IMR-90 (cell line): Measurements from ENCODE around the gene EDEM1. TPM values are rescaled to one million over a fixed set of nuclear protein-coding genes. Genes with fewer than 3 reads are reported as not detected.

Experiments
- ATAC-seq: fragments of 200-7000 bp; cut with Tn5 transposase; 2 replicates; pipeline ENCODE4 v1.9.1; 2020; ENCODE audit warnings: low read depth, mild to moderate bottlenecking, moderate library complexity
- BruUV-seq: library from RNA; stranded (reverse); fragments of 400-500 nt; replicated peaks from 2 replicates; lab custom pipeline; 2021; lab: Mats Ljungman, UMichigan
- CTCF ChIA-PET: fragments of 300-600 bp; formaldehyde crosslinking; extraction: SDS; loops from one replicate; lab custom pipeline; 2021; ENCODE audit warnings: antibody characterized with exemption; lab: Yijun Ruan, JAX
- POLR2A ChIA-PET: fragments of 300-600 bp; sonication (Branson Sonifier 250); formaldehyde crosslinking; loops from one replicate; lab custom pipeline; 2022; ENCODE audit warnings: antibody characterized with exemption; ENCODE audit not compliant: unreplicated experiment; lab: Charles Lee
- DNase-seq: peaks from one replicate; pipeline ENCODE4 v3.0.0; 2013
- H2AFZ ChIP-seq: replicated peaks from 2 replicates; pipeline ENCODE3; 2013; ENCODE audit warnings: low read length, mild to moderate bottlenecking; ENCODE audit not compliant: poor library complexity
- H2AK5ac ChIP-seq: 2 replicates; pipeline ENCODE4 v1.6.1; 2013; ENCODE audit warnings: low read depth, low read length, inconsistent platforms
- H2AK9ac ChIP-seq: replicated peaks from 2 replicates; pipeline ENCODE3; 2013; ENCODE audit warnings: mild to moderate bottlenecking, low read depth, low read length, moderate library complexity; ENCODE audit not compliant: poor library complexity
- H2BK120ac ChIP-seq: 2 replicates; pipeline ENCODE4 v1.6.1; 2013; ENCODE audit warnings: low read depth, low read length, inconsistent platforms
- H2BK15ac ChIP-seq: 3 replicates; pipeline ENCODE4 v1.6.1; 2013; ENCODE audit warnings: low read depth, low read length, inconsistent platforms
- H2BK20ac ChIP-seq: 2 replicates; pipeline ENCODE4 v1.6.1; 2013; ENCODE audit warnings: low read depth, mild to moderate bottlenecking, inconsistent platforms, low read length, moderate library complexity
- H2BK5ac ChIP-seq: 2 replicates; pipeline ENCODE4 v1.6.1; 2013; ENCODE audit warnings: mild to moderate bottlenecking, low read depth, low read length, inconsistent platforms; ENCODE audit not compliant: poor library complexity, severe bottlenecking
- H3K14ac ChIP-seq: replicated peaks from 2 replicates; pipeline ENCODE4 v1.6.1; 2013; ENCODE audit warnings: low read depth, low read length, inconsistent platforms
- H3K18ac ChIP-seq: 2 replicates; pipeline ENCODE4 v1.6.1; 2013; ENCODE audit warnings: low read depth, low read length, control low read depth
- H3K23ac ChIP-seq: 2 replicates; pipeline ENCODE4 v1.6.1; 2013; ENCODE audit warnings: low read depth, low read length, inconsistent platforms
- H3K27ac ChIP-seq: 2 replicates; pipeline ENCODE4 v1.5.1; 2013; ENCODE audit warnings: mild to moderate bottlenecking, control low read depth, low read length; ENCODE audit not compliant: insufficient read depth
- H3K27me3 ChIP-seq: 2 replicates; pipeline ENCODE4 v1.6.1; 2013; ENCODE audit warnings: low read length; ENCODE audit not compliant: control insufficient read depth, insufficient read depth
- H3K36me3 ChIP-seq: 2 replicates; pipeline ENCODE4 v1.6.1; 2013; ENCODE audit warnings: low read length, mixed read lengths; ENCODE audit not compliant: control insufficient read depth, insufficient read depth
- H3K4ac ChIP-seq: 2 replicates; pipeline ENCODE4 v1.6.1; 2013; ENCODE audit warnings: low read depth, low read length, inconsistent platforms
- H3K4me1 ChIP-seq: 2 replicates; pipeline ENCODE4 v1.6.1; 2013; ENCODE audit warnings: low read length, mixed read lengths; ENCODE audit not compliant: control insufficient read depth, insufficient read depth
- H3K4me2 ChIP-seq: 2 replicates; pipeline ENCODE4 v1.6.1; 2013; ENCODE audit warnings: low read depth, mild to moderate bottlenecking, control low read depth, low read length, moderate library complexity
- H3K4me3 ChIP-seq: 2 replicates; pipeline ENCODE4 v1.5.1; 2013; ENCODE audit warnings: low read depth, mild to moderate bottlenecking, control low read depth, low read length, moderate library complexity; ENCODE audit not compliant: insufficient read depth
- H3K56ac ChIP-seq: 2 replicates; pipeline ENCODE4 v1.6.1; 2013; ENCODE audit warnings: low read length, inconsistent platforms; ENCODE audit not compliant: insufficient read depth; ENCODE audit errors: extremely low read depth
- H3K79me1 ChIP-seq, 2 experiments: 2 replicates each; pipeline ENCODE4 v1.6.1; 2013; ENCODE audit warnings: low read length in 2 of 2, inconsistent platforms in 1 of 2, low read depth in 1 of 2
- H3K9ac ChIP-seq: 2 replicates; pipeline ENCODE4 v1.6.1; 2013; ENCODE audit warnings: low read depth, low read length, control low read depth
- H3K9me1 ChIP-seq: 2 replicates; pipeline ENCODE4 v1.6.1; 2013; ENCODE audit warnings: low read length, inconsistent platforms; ENCODE audit not compliant: insufficient read depth
- H3K9me3 ChIP-seq: 2 replicates; pipeline ENCODE4 v1.6.1; 2013; ENCODE audit warnings: low read length; ENCODE audit not compliant: control insufficient read depth, insufficient read depth
- H4K20me1 ChIP-seq: 2 replicates; pipeline ENCODE4 v1.6.1; 2013; ENCODE audit warnings: low read length, inconsistent platforms; ENCODE audit not compliant: insufficient read depth
- H4K5ac ChIP-seq: 2 replicates; pipeline ENCODE4 v1.6.1; 2013; ENCODE audit warnings: mild to moderate bottlenecking, low read depth, low read length, control low read depth
- H4K8ac ChIP-seq, 2 experiments: 2 replicates each; pipeline ENCODE4 v1.6.1; 2013; ENCODE audit warnings: low read depth in 2 of 2, low read length in 2 of 2, control low read depth in 1 of 2, inconsistent platforms in 1 of 2
- H4K91ac ChIP-seq: 2 replicates; pipeline ENCODE4 v1.6.1; 2013; ENCODE audit warnings: low read depth, low read length, inconsistent platforms; ENCODE audit not compliant: insufficient read depth
- CEBPB ChIP-seq: IDR thresholded peaks from 2 replicates; pipeline ENCODE4 v1.6.1; 2012; ENCODE audit warnings: low read depth, low read length, improper control_type of control experiment
- WGBS, 2 experiments: methylation state at CpG; one replicate each; pipeline versions ENCODE4 v1.1.5 to v1.1.7; 2013; ENCODE audit warnings: missing lambda C conversion rate in 2 of 2; ENCODE audit not compliant: insufficient read length in 1 of 2; ENCODE audit errors: extremely low coverage in 2 of 2; 5-methylcytosine and 5-hydroxymethylcytosine counted together
- dilution Hi-C: fragments of 300-500 bp; cut with HindIII; formaldehyde crosslinking; loops from one replicate; pipeline ENCODE4 v1.14.3; 2018; ENCODE audit warnings: low sequenced_read_pairs; ENCODE audit not compliant: unreplicated experiment
- in situ Hi-C: fragments of 300-500 bp; cut with MboI; formaldehyde crosslinking; loops from 3 replicates; pipeline ENCODE4 v1.14.3; 2019; ENCODE audit warnings: low sequenced_read_pairs, inconsistent platforms, mixed read lengths
- intact Hi-C: fragments of 100-400 bp; cut with micrococcal nuclease; formaldehyde crosslinking; loops from 2 replicates; pipeline ENCODE4 v1.10.0; 2022
- polyA plus RNA-seq, 3 experiments: library from polyadenylated mRNA; depleted of rRNA; stranded (reverse); fragments of >200 nt; gene quantifications; 2 replicates each; pipeline ENCODE4 v1.2.3, GENCODE V29; 2012; ENCODE audit warnings: low replicate concordance in 1 of 3
- total RNA-seq: library from RNA; depleted of rRNA; stranded (reverse); fragments of >200 nt; gene quantifications from 2 replicates; pipeline ENCODE4 v1.2.3, GENCODE V29; 2012
- TF ChIP-seq, protein P1 (sequence below): fragments of 150-350 bp; IDR thresholded peaks from 2 replicates; pipeline ENCODE4 v1.6.1; 2016; ENCODE audit warnings: low read depth, mild to moderate bottlenecking, low read length, moderate library complexity, borderline replicate concordance

EDEM1 gene
- total and polyA plus RNA-seq, 2 of the 4 experiments (the other 2 are of a cell fraction), result 23.5 to 27.0 TPM

DNA sequence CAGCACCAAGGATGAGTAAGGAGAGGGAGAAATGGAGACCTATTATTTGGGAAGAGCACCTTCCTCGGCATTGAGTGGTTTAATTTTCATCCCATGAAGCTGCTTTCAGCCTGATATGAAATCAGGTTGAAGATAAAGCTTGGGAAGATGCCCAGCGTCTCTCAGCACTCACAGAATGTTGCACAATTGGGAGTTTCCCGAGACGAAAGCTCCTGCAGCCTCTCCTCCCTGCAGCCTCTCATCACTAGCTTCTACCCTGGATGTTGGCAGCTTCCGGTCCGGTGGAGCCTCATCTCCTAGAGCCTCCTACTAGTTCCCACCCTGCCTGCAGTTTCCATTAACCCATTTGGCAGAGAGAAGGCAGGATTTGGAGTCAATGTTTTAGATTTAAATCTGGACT lies 40.3 kb downstream of the EDEM1 start:
- dilution Hi-C loops, result no loop called here
- in situ Hi-C loops, result no loop called here
- no peak overlapping the region for H3K9ac ChIP-seq
- no peak overlapping the region for H3K27ac ChIP-seq
- no peaks in the 10 kb centered on the region for H3K9me3 ChIP-seq
- no peak overlapping the region for H2BK15ac ChIP-seq
- BruUV-seq, result no TSS peak
- no peak overlapping the region for H3K23ac ChIP-seq
- 60% methylated on average over 1 of the region's 6 CpGs; no CpG with 5 or more reads in 1 of the 2 experiments for WGBS, 2 experiments
- H2AK5ac ChIP-seq, result no peak overlapping the region
- no peak overlapping the region for H2AK9ac ChIP-seq
- no peak overlapping the region for H2BK120ac ChIP-seq
- TF ChIP-seq, protein P1, sequence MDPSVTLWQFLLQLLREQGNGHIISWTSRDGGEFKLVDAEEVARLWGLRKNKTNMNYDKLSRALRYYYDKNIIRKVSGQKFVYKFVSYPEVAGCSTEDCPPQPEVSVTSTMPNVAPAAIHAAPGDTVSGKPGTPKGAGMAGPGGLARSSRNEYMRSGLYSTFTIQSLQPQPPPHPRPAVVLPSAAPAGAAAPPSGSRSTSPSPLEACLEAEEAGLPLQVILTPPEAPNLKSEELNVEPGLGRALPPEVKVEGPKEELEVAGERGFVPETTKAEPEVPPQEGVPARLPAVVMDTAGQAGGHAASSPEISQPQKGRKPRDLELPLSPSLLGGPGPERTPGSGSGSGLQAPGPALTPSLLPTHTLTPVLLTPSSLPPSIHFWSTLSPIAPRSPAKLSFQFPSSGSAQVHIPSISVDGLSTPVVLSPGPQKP, result no peak
- TF ChIP-seq CEBPB, result peak; percentile 89
- ATAC-seq (no peak), DNase-seq (peak; percentile 68)
- ChIA-PET CTCF (no interaction called here), POLR2A (interaction anchor here (0.7 kb wide), 1 partner anchor 324 kb away, joined by 4 read pairs; no protein-coding TSS in a partner anchor)
- H2BK5ac ChIP-seq, result no peak overlapping the region
- no peaks in the 10 kb centered on the region for H3K79me1 ChIP-seq
- intact Hi-C loops, result loop anchor here (5.0 kb wide), 1 partner anchor 1569 kb away; no protein-coding TSS in a partner anchor
- no peak overlapping the region for H3K18ac ChIP-seq
- no peak overlapping the region for H2BK20ac ChIP-seq
- H3K27me3 ChIP-seq, result peaks cover 2% of the 10 kb centered on the region; the same call in 1 of the 2 replicates
- no peaks in the 10 kb centered on the region for H3K4me1 ChIP-seq
- H4K20me1 ChIP-seq, result no peaks in the 10 kb centered on the region
- no peak overlapping the region for H3K4me2 ChIP-seq
- no peak overlapping the region for H3K4ac ChIP-seq
- no peak overlapping the region for H3K14ac ChIP-seq
- H3K36me3 ChIP-seq, result no peaks in the 10 kb centered on the region
- no peaks in the 10 kb centered on the region for H3K9me1 ChIP-seq
- no peak overlapping the region for H4K8ac ChIP-seq
- no peak overlapping the region for H3K4me3 ChIP-seq
- no peak overlapping the region for H4K91ac ChIP-seq
- no peak overlapping the region for H3K56ac ChIP-seq
- H2AFZ ChIP-seq, result peak overlapping the region; percentile 23
- H4K5ac ChIP-seq, result no peak overlapping the region
